Measurements from ENCODE around the gene C13orf46. TPM values are rescaled to one million over a fixed set of nuclear protein-coding genes. Genes with fewer than 3 reads are reported as not detected.

Gene C13orf46
- total RNA-seq, 4 donors from 2014 or later = 0.41 to 77.4 (median 1.1) TPM; not detected in 1

GRCh38 chr13:113967206-113967720 is 6.6 kb downstream of the C13orf46 start:
- Histone ChIP-seq H3K36me3 (no peaks in the 10 kb centered on the region), H3K27ac (no peak overlapping the region), H3K4me3 (no peak overlapping the region), H3K27me3 (no peaks in the 10 kb centered on the region), H3K4me1 (peaks cover 17 to 22% (median 20%) of the 10 kb centered on the region in 4 donors), H3K9me3 (no peaks in the 10 kb centered on the region)
- intact Hi-C loops (cut with DNase I; ENCODE audit: low total_unique reads) (no loop called here), in situ Hi-C loops (cut with MboI; ENCODE audit: low pct_ligation_motif_present in 1 of 4, low pct_unique_long_range_greater_than_20kb in 1 of 4, low sequenced_read_pairs in 3 of 4) (loop anchor here in 1 of 4 donors (10.0 kb wide), 1 partner anchor 158 kb away; no protein-coding TSS in a partner anchor)
- 84% methylated on average over 9 of the region's 9 CpGs; no CpG with 5 or more reads in 1 of the 2 donors for WGBS, 2 donors (ENCODE audit: low coverage in 1 of 2)
- DNase-seq = no peak
- TF ChIP-seq CTCF (IDR thresholded peaks at IDR 0.05) (no peak), EP300 (IDR thresholded peaks at IDR 0.05; ENCODE audit: low read depth) (no peak), POLR2AphosphoS5 (IDR thresholded peaks at IDR 0.05) (no peak), POLR2A (IDR thresholded peaks at IDR 0.05) (no peak)

GRCh38 chr13:113965968-113966884 is 7.7 kb downstream of the C13orf46 start:
- H3K4me3 ChIP-seq = no peak overlapping the region
- TF ChIP-seq EP300 (IDR thresholded peaks at IDR 0.05; ENCODE audit: low read depth) (no peak), POLR2A (IDR thresholded peaks at IDR 0.05) (no peak)
- H3K9me3 ChIP-seq = no peaks in the 10 kb centered on the region
- peaks cover 11 to 18% (median 13%) of the 10 kb centered on the region in 4 donors for H3K4me1 ChIP-seq
- intact Hi-C loops (cut with DNase I; ENCODE audit: low total_unique reads) (no loop called here), in situ Hi-C loops (cut with MboI; ENCODE audit: low pct_ligation_motif_present in 1 of 4, low pct_unique_long_range_greater_than_20kb in 1 of 4, low sequenced_read_pairs in 3 of 4) (loop anchor here in 1 of 4 donors (10.0 kb wide), 1 partner anchor 159 kb away; no protein-coding TSS in a partner anchor)
- no peak overlapping the region for H3K27ac ChIP-seq
- 91 to 97% methylated on average over 5 of the region's 5 CpGs for WGBS, 2 donors (ENCODE audit: low coverage in 1 of 2)
- no peak for DNase-seq
- H3K36me3 ChIP-seq = no peaks in the 10 kb centered on the region
- H3K27me3 ChIP-seq = no peaks in the 10 kb centered on the region

- TF ChIP-seq POLR2AphosphoS5 (IDR thresholded peaks at IDR 0.05) = no peak
- no peak for TF ChIP-seq CTCF (IDR thresholded peaks at IDR 0.05)
- TF ChIP-seq POLR2A (IDR thresholded peaks at IDR 0.05) = no peak
- no peak for TF ChIP-seq EP300 (IDR thresholded peaks at IDR 0.05; ENCODE audit: low read depth)
- peaks cover 5 to 10% (median 5%) of the 10 kb centered on the region in 4 donors for H3K4me1 ChIP-seq
- intact Hi-C loops (cut with DNase I; ENCODE audit: low total_unique reads) (no loop called here), in situ Hi-C loops (cut with MboI; ENCODE audit: low pct_ligation_motif_present in 1 of 4, low pct_unique_long_range_greater_than_20kb in 1 of 4, low sequenced_read_pairs in 3 of 4) (loop anchor here in 1 of 4 donors (10.0 kb wide), 1 partner anchor 159 kb away; no protein-coding TSS in a partner anchor)
- H3K9me3 ChIP-seq = no peaks in the 10 kb centered on the region
- no peak overlapping the region for H3K4me3 ChIP-seq
- no peak for DNase-seq
- 97 to 100% methylated on average over 2 of the region's 2 CpGs for WGBS, 2 donors (ENCODE audit: low coverage in 1 of 2)
- H3K27me3 ChIP-seq = no peaks in the 10 kb centered on the region
- H3K27ac ChIP-seq = no peak overlapping the region
- H3K36me3 ChIP-seq = no peaks in the 10 kb centered on the region
These were observed 8.4 kb downstream of the C13orf46 start for GRCh38 chr13:113965383-113965874.

- H3K27ac ChIP-seq = no peak overlapping the region
- no peaks in the 10 kb centered on the region for H3K36me3 ChIP-seq
- 96 to 100% methylated on average over 2 to 21 of the region's 21 CpGs for WGBS, 2 donors (ENCODE audit: low coverage in 1 of 2)
- intact Hi-C loops (cut with DNase I; ENCODE audit: low total_unique reads) = no loop called here
- TF ChIP-seq POLR2A (IDR thresholded peaks at IDR 0.05) = no peak
- no peak for TF ChIP-seq CTCF (IDR thresholded peaks at IDR 0.05)
- no peak for TF ChIP-seq EP300 (IDR thresholded peaks at IDR 0.05; ENCODE audit: low read depth)
- no peak for TF ChIP-seq POLR2AphosphoS5 (IDR thresholded peaks at IDR 0.05)
- peaks cover 0 to 10% of the 10 kb centered on the region in 2 donors for H3K9me3 ChIP-seq
- no peaks in the 10 kb centered on the region for H3K27me3 ChIP-seq
- DNase-seq = no peak
- in situ Hi-C loops (cut with MboI; ENCODE audit: low pct_ligation_motif_present in 1 of 4, low pct_unique_long_range_greater_than_20kb in 1 of 4, low sequenced_read_pairs in 3 of 4) = loop anchor here in 1 of 4 donors (10.0 kb wide), 1 partner anchor 160 kb away; no protein-coding TSS in a partner anchor
- no peak overlapping the region for H3K4me3 ChIP-seq
- H3K4me1 ChIP-seq = peaks cover 0 to 1% (median under 1%) of the 10 kb centered on the region in 4 donors
These were observed 9.5 kb downstream of the C13orf46 start for GRCh38 chr13:113964251-113964995.
